HPDE6-E6E7 (cell line): Measurements from ENCODE around the gene CFAP74.

Experiments used
- DNase-seq: peaks from one replicate; pipeline ENCODE4 v3.0.0; 2011; ENCODE audit warnings: missing footprints; ENCODE audit errors: extremely low spot score

CFAP74 gene

DNA sequence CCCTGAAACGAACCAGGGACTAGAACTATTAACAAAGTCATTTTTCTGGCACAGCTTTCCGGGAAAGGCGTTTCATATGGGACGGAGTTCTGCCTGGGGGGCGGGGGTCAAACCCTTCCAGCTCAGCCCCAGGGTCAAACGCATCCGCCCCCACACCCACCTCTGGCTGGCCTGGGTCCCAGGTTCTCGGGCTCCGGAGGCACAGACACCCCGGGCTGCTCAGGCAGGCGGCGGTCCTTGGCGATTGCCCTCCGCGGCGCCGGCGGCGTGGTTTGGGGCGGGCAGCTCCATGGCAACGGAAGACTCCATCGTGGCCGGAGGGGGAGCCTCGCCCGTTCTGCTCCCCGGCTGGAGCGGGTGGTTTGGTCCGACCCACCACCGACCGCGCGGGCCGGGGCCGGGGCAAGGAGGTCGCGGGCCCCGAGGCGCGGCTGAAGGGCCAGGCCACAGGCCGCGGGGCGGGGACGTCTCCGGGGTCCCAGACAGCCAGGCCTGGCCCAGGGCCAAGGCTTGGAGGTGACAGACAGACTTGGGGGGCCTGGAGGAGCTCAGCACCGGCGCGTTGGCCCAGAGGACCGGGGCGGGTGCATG lies at the start of gene CFAP74:
CFAP74 (minus strand) TSS at position 246 of the 591 bp plus-strand sequence. CDS start 12,830 bp downstream, outside the sequence.
- no peak for DNase-seq

GRCh38 chr1:2053217-2053616 lies 49.6 kb upstream of the CFAP74 start:
- no peak for DNase-seq

DNA sequence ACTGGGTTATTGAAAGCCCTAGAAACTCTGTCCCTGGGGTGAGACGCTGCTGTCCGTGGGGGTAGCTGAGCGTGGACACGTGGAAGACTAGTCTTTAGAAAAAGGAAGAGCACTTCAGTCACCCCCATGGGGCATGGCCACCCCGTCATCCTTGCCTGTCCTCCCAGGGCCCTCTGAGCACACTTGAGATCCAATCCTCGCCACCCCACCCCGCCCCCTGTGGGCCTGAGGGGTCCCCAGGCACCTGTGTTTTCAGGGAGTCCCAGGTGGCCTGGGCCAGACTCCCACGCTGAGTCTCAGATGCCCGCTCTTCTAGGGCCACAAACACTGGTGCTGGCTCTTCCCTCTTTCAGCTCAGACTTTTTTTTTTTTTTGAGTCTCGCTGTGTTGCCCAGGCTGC lies 49.2 kb upstream of the CFAP74 start:
- no peak for DNase-seq

- DNase-seq: no peak
These were observed 48.6 kb upstream of the CFAP74 start for GRCh38 chr1:2052054-2052679.

- DNase-seq: no peak
These were observed 47.5 kb upstream of the CFAP74 start for GRCh38 chr1:2050793-2051682.

DNA sequence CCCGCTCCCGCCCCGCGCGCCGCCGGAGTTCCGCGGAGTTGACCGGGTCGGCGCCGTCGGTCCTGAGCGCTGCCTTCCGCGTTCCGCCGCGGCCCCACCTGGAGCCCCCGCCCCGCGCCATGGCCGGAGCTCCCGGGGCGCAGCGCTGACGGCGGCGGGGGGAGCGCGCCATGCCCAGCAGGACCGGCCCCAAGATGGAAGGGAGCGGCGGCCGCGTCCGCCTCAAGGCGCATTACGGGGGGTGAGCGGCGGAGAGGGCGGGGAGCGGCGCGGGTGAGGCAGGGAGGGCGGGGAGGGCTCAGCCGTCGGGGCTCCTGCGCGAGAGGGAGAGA lies 46.8 kb upstream of the CFAP74 start:
- DNase-seq: peak; percentile 49

DNA sequence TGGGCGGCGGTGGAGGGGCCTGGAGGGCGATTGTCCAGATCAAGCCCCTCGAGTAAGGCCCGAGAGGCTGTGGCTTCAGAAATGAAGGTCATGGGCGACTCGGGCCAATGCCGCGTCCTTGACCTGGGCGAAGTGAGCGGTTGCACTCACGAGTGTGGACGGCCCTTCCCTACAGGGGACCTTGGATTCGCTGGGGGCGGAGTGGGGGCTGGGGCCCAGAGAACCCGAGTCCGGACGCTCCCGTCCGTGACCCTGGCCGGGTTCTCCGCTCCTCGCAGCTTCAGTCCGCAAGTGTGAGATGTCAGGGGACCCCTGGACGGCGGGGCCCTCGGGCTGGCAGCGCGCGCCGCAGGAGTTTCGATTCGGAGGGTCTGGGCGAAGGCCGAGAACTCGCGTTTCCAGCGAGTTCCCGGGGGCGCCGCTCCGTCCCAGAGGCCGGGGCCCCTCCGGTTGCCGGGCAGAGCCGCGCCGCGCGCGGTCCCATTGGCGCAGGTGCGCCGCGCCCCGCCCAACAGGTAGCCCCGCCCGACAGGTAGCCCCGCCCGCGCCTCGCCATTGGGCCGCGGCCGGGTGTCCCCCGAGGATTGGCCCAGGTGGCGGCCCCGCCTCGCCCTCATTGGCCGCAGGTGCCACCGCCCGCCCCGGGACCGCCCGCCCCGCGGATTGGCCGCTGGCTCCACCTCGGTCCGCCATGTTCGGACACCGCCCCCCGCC lies 46.3 kb upstream of the CFAP74 start, which contains the start of gene PRKCZ:
PRKCZ (plus strand) TSS at position 694 of the 714 bp plus-strand sequence. CDS start 220 bp downstream, outside the sequence.
- peak; percentile 93 for DNase-seq

GRCh38 chr1:2049225-2049717 lies 45.7 kb upstream of the CFAP74 start:
- peak; percentile 69 for DNase-seq

DNA sequence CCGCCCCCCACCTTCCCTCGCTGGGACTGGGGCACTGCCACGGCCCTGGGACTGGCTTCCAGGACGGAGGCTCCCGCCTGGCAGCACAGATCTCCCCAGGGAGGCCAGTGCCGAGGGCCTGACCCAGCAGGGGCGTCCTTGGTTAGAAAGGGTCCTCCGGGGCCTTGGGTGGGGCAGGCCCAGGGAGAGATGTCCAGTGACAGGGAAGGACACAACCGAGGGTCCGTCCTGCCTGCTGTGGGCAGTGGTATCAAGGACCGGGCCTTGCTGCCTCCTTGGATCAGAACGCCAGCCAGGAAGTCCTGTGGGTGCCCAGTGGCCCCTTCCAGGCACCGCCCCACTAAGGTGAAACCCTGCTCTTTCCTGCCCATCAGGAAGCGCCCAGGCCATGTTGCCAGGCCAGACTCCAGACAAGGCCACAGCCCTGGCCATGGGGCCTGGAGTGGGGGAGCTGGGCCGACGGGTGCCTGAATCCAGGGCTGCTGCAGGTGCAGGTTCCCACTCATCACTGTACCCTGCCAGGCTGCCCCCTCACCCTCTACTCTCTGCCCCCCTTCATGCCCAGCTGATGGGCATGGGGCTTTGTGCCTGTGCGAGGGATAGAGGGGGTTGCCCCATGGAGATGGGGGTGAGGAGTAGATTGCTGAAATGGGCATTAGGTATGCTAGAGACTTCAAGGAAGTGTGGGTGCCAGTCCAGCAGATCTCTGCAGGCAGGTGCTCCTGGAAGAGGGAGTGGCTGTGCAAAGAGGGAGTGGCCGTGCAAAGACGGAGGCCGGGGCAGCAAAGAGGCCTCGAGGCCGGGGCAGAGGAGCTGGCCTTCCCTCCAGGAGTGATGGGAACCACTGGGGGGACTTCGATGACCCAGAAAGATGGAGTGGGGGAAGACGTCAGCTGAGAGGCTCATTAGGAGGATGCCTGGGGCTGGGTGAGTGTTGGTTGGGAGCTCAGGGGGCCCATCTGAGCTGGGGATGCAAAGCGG lies 44.5 kb upstream of the CFAP74 start:
- no peak for DNase-seq

DNA sequence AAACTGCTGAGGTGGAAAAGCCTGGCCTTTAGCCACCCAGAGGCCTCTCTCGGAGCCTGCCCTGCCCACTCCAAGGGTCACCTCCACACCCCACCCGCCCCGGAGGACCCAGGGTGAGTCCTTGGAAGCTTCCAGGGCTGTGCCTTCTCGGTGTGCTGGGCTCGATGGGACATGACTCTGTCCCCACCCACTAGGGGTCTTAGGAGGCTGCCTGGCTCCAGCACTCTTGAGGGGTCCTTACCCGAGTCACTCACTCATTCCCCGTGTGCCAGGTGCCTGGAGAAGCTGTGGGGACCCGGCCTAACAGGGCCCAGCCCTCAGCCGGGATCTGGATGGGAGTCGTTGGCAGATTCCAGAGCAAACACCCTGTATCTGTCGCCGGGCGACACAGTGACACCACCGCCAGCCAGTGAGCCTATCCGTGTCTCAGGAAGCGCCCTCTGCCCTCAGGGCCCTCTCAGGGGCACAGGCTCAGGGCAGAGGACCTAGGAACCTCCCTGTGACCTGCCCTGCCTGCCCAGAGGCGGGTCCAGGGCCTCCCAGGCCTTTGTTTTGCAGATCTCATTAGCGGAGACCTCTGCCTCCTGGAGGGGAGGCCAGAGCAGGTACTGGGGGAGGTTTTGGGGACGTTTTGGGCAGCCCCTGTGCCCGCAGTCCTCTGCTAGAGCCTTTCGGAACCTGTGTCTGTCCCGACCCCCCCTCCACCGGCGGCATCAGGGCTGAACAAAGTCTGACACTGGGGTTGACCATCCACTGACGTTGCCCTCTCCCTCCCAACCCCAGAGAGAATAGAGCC lies 43.6 kb upstream of the CFAP74 start:
- no peak for DNase-seq

GRCh38 chr1:2046174-2046917 lies 42.8 kb upstream of the CFAP74 start:
- peak; percentile 63 for DNase-seq

DNA sequence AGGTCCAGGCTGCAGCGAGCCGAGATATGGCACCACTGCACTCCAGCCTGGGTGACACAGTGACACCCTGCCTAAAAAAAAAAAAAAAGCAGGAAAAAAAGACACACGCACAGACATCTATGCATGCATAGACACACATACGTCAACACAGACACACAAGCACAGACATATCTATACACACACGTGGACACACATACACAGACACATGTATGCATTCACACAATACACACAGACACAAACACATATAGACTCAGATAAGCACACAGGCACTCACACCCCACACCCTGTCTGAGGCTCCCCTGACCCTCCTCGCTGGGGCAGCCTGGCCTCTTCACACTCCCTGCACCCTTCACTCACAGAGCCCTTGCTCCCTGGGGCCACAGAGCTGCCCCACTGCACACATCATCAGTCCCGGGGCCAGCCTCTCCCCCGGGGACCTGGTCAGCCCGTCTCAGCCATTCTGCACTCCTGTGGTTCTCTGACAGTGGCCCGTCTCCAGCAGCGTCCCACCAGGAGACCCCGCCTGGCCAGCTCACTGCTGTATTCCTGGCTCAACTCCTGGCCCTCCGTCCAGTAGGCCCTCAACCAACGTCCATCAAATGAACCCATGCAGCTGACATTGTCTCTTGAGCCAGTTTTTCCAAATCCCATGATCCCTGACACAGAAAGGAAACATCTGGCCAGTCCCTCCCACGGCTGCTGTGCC lies 42.0 kb upstream of the CFAP74 start:
- DNase-seq: no peak

- DNase-seq: peak; percentile 56
These were observed 41.1 kb upstream of the CFAP74 start for GRCh38 chr1:2044510-2045319.

GRCh38 chr1:2043886-2044285 lies 40.3 kb upstream of the CFAP74 start:
- DNase-seq: no peak

GRCh38 chr1:2042830-2043773 lies 39.5 kb upstream of the CFAP74 start:
- no peak for DNase-seq

DNA sequence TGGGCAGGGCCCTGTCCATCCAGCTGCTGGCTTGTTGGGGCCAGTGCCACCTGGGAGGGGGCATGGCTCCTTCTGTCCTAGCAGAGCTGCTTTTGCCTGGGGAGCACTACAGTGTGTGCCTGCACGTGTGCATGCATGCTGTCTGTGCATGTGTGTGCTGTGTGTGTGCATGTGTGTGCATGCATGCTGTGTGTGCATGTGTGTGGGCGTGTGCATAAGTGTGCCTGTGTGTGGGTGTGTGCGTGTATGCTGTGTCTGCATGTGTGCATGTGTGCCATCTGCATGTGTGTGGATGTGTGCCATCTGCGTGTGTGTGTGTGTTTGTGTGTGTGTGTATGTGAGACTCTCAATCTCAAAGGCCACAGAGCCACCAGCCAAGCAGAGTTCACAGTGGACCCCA lies 38.3 kb upstream of the CFAP74 start:
- DNase-seq: no peak
